ENCODE data around the gene LGR5.
"Not testable (repeated sequence)": the region's sequence is repeated elsewhere in the genome, so short reads cannot be mapped to it uniquely, and the experiment has no call there.

The LGR5 gene

GRCh38 chr12:71555789-71556188 lies 116.2 kb downstream of the LGR5 start:
- DNase-seq, result not testable (repeated sequence)

- no peak for DNase-seq
Measured at GRCh38 chr12:71556448-71556847, 116.8 kb downstream of the LGR5 start.

GRCh38 chr12:71556875-71557274 lies 117.3 kb downstream of the LGR5 start:
- no peak for DNase-seq

- no peak for DNase-seq
Measured at GRCh38 chr12:71558445-71558844, 118.8 kb downstream of the LGR5 start.

- DNase-seq, result peak; percentile 14
Measured at GRCh38 chr12:71562676-71563595, 123.3 kb downstream of the LGR5 start.

GRCh38 chr12:71565535-71565934 lies 125.9 kb downstream of the LGR5 start:
- no peak for DNase-seq

- DNase-seq, result no peak
Measured at GRCh38 chr12:71566655-71567054, 127.1 kb downstream of the LGR5 start.

- DNase-seq, result no peak
Measured at GRCh38 chr12:71567537-71567936, 127.9 kb downstream of the LGR5 start.

- DNase-seq, result not testable (repeated sequence)
Measured at GRCh38 chr12:71569885-71570284, 130.3 kb downstream of the LGR5 start.

- DNase-seq, result no peak
Measured at GRCh38 chr12:71576496-71576895, 136.9 kb downstream of the LGR5 start.

- DNase-seq, result no peak
Measured at GRCh38 chr12:71578694-71579258, 139.2 kb downstream of the LGR5 start.

GRCh38 chr12:71581206-71581605 lies 141.6 kb downstream of the LGR5 start:
- no peak for DNase-seq

- DNase-seq, result no peak
Measured at GRCh38 chr12:71582925-71583324, 143.3 kb downstream of the LGR5 start.

GRCh38 chr12:71584356-71584755 lies 144.8 kb downstream of the LGR5 start:
- DNase-seq, result no peak

- DNase-seq, result no peak
Measured at GRCh38 chr12:71585218-71585617, 145.6 kb downstream of the LGR5 start.

GRCh38 chr12:71587012-71587411 lies 147.4 kb downstream of the LGR5 start:
- no peak for DNase-seq

GRCh38 chr12:71589478-71589881 lies 149.9 kb downstream of the LGR5 start:
- no peak for DNase-seq

GRCh38 chr12:71591601-71592000 lies 152.0 kb downstream of the LGR5 start:
- no peak for DNase-seq

- no peak for DNase-seq
Measured at GRCh38 chr12:71592841-71593240, 153.2 kb downstream of the LGR5 start.

GRCh38 chr12:71594214-71594948 lies 154.8 kb downstream of the LGR5 start:
- peak; percentile 14 for DNase-seq

GRCh38 chr12:71599210-71599609 lies 159.6 kb downstream of the LGR5 start:
- DNase-seq, result no peak

GRCh38 chr12:71601546-71601945 lies 161.9 kb downstream of the LGR5 start:
- no peak for DNase-seq

- no peak for DNase-seq
Measured at GRCh38 chr12:71602761-71603577, 163.4 kb downstream of the LGR5 start.
